Kidney (tissue), 14 donors: Measurements from ENCODE around the gene C3orf62. TPM values are rescaled to one million over a fixed set of nuclear protein-coding genes. Genes with fewer than 3 reads are reported as not detected.
"Not testable (repeated sequence)": the region's sequence is repeated elsewhere in the genome, so short reads cannot be mapped to it uniquely, and the experiment has no call there.

Source experiments
- DNase-seq, 5 donors: peaks; one replicate each; pipeline ENCODE4 v3.0.0-alpha.2; 2013 to 2020
- FAIRE-seq: peaks from 2 replicates; lab custom pipeline; 2012; peaks lifted over from hg19 to GRCh38; lab: Jason Lieb, UNC
- H3K27ac ChIP-seq, 2 donors: one replicate each; pipeline ENCODE4 v1.7.0; 2013; ENCODE audit warnings: low read depth in 2 of 2, low read length in 2 of 2, inconsistent platforms in 1 of 2
- H3K27me3 ChIP-seq: one replicate; pipeline ENCODE4 v1.7.1; 2013; ENCODE audit warnings: low read length, inconsistent platforms; ENCODE audit not compliant: control insufficient read depth, insufficient read depth
- H3K36me3 ChIP-seq, 3 donors: one replicate each; pipeline versions ENCODE4 v1.7.0 to v1.7.1; 2013; ENCODE audit warnings: low read length in 3 of 3, control low read depth in 1 of 3, inconsistent platforms in 1 of 3; ENCODE audit not compliant: insufficient read depth in 3 of 3, control insufficient read depth in 2 of 3
- H3K4me1 ChIP-seq, 3 donors: one replicate each; pipeline versions ENCODE4 v1.7.0 to v1.7.1; 2013; ENCODE audit warnings: low read length in 3 of 3, inconsistent platforms in 1 of 3, low read depth in 1 of 3; ENCODE audit not compliant: control insufficient read depth in 2 of 3, insufficient read depth in 2 of 3
- H3K4me3 ChIP-seq, 3 donors: one replicate each; pipeline versions ENCODE4 v1.7.0 to v1.8.1; 2013; ENCODE audit warnings: low read length in 3 of 3, control low read depth in 1 of 3, inconsistent platforms in 1 of 3
- H3K9ac ChIP-seq, 3 donors: one replicate each; pipeline versions ENCODE4 v1.7.0 to v1.7.1; 2013; ENCODE audit warnings: low read length in 3 of 3, control low read depth in 1 of 3, inconsistent platforms in 1 of 3
- H3K9me3 ChIP-seq, 3 donors: one replicate each; pipeline versions ENCODE4 v1.7.0 to v1.7.1; 2013; ENCODE audit warnings: low read length in 3 of 3, control low read depth in 1 of 3, inconsistent platforms in 1 of 3; ENCODE audit not compliant: control insufficient read depth in 2 of 3, insufficient read depth in 1 of 3
- intact Hi-C: fragments of 100-400 bp; cut with DNase I; formaldehyde crosslinking; loops from one replicate; pipeline ENCODE4 v1.11.1; 2022
- polyA plus RNA-seq: library from polyadenylated mRNA; stranded (reverse); fragments of 350-450 nt; fragmentation: Illumina TruSeq; extraction: RNeasy Lipid Tissue Mini Kit (QIAGEN cat#74804); gene quantifications from one replicate; pipeline ENCODE4 v1.2.3, GENCODE V29; 2014; ENCODE audit warnings: low read depth, low replicate concordance; ENCODE audit not compliant: insufficient read depth
- total RNA-seq: library from RNA; stranded (reverse); fragmentation: NEBNext Ultra II Directional; extraction: Animal tissue kit (Norgen Biotek cat#: 25700); gene quantifications from one replicate; pipeline ENCODE4 v1.2.1, GENCODE V29; 2021
- TF ChIP-seq, protein P1 (sequence below): IDR thresholded peaks from 3 replicates; pipeline ENCODE4 v1.5.1; 2012; ENCODE audit warnings: mild to moderate bottlenecking, moderate library complexity, borderline replicate concordance; ENCODE audit not compliant: insufficient read depth; ENCODE audit errors: extremely low read depth
- donor health status: control.
- donor health status: control.
- donor health status: control.
- donor health status: control.
- donor health status: control.
- donor health status: DM: yes; HTN: yes; CAD: no.
- donor health status: Normal renal cell carcinoma (clear cell type).

C3orf62 gene
- total and polyA plus RNA-seq, 2 donors from 2014 or later, result 4.7 to 7.0 TPM

GRCh38 chr3:49237344-49237743 lies 39.7 kb downstream of the C3orf62 start:
- Histone ChIP-seq H3K9me3 (peaks cover 0 to 11% (median 0%) of the 10 kb centered on the region in 3 donors), H3K36me3 (no peaks in the 10 kb centered on the region)
- FAIRE-seq, result no peak

DNA sequence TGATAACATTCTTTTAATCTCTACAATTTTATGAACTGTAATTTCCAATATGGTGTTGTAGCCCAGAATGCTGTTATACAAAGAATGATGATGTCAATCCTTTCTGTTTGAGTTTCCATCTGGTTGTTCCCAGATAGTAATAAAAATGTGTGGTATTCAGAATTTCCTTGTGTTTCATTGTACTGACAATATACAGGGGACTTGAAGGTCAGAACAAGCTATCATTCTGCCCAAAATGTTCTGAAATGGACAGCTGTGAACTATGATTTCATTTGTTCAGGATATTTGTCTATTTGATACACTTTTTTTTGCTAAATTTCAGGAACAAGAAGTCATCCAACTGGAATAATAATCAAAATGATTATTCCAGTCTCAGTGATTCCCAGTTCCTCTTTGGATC lies 40.8 kb downstream of the C3orf62 start:
- H3K27me3 ChIP-seq, result no peaks in the 10 kb centered on the region
- no peak overlapping the region for H3K27ac ChIP-seq
- intact Hi-C loops, result no loop called here
- no peaks in the 10 kb centered on the region for H3K4me1 ChIP-seq
- TF ChIP-seq, protein P1, sequence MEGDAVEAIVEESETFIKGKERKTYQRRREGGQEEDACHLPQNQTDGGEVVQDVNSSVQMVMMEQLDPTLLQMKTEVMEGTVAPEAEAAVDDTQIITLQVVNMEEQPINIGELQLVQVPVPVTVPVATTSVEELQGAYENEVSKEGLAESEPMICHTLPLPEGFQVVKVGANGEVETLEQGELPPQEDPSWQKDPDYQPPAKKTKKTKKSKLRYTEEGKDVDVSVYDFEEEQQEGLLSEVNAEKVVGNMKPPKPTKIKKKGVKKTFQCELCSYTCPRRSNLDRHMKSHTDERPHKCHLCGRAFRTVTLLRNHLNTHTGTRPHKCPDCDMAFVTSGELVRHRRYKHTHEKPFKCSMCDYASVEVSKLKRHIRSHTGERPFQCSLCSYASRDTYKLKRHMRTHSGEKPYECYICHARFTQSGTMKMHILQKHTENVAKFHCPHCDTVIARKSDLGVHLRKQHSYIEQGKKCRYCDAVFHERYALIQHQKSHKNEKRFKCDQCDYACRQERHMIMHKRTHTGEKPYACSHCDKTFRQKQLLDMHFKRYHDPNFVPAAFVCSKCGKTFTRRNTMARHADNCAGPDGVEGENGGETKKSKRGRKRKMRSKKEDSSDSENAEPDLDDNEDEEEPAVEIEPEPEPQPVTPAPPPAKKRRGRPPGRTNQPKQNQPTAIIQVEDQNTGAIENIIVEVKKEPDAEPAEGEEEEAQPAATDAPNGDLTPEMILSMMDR, result no peak
- H3K36me3 ChIP-seq, result no peaks in the 10 kb centered on the region
- DNase-seq (no peak), FAIRE-seq (no peak)
- H3K9me3 ChIP-seq, result peaks cover 0 to 11% (median 0%) of the 10 kb centered on the region in 3 donors
- H3K4me3 ChIP-seq, result no peak overlapping the region
- H3K9ac ChIP-seq, result no peak overlapping the region

More at GRCh38 chr3:49237344-49237743, 39.7 kb downstream of the C3orf62 start:
- H3K9ac ChIP-seq, result no peak overlapping the region
- H3K4me1 ChIP-seq, result no peaks in the 10 kb centered on the region
- intact Hi-C loops, result no loop called here
- H3K4me3 ChIP-seq, result no peak overlapping the region
- H3K27me3 ChIP-seq, result no peaks in the 10 kb centered on the region
- H3K27ac ChIP-seq, result no peak overlapping the region
- no peak for DNase-seq
- TF ChIP-seq, protein P1, result no peak

GRCh38 chr3:49228817-49229216 lies 48.2 kb downstream of the C3orf62 start:
- FAIRE-seq, H3K9ac ChIP-seq, DNase-seq, H3K4me1 ChIP-seq, intact Hi-C loops, H3K27me3 ChIP-seq, H3K27ac ChIP-seq, H3K4me3 ChIP-seq, H3K36me3 ChIP-seq: not testable (repeated sequence)
- peaks cover 0 to 25% (median 3%) of the 10 kb centered on the region in 3 donors for H3K9me3 ChIP-seq

DNA sequence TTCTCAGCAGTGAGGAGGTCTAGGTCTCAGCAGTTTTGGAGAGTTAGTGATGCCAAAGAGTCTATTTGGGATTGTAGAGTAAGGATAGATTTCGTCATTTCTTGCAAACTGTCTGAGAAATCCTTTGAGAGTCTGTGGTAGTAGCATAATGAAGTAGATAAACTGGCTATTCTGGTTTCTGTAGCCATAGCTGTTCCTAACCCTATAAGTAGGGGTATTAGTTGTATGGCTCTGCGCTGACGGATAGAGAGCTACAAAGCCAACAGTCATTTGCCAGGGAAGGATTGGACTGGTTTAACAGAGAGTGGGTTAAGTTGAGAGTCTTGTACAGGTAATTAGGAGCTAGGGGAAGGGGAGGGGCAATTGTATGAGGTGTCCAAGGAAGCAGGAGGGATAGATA lies 55.0 kb downstream of the C3orf62 start:
- TF ChIP-seq, protein P1, result no peak
- FAIRE-seq (no peak), DNase-seq (peak in 2 of 5 donors; percentile 4 to 7)
- no peaks in the 10 kb centered on the region for H3K9me3 ChIP-seq
- H3K4me3 ChIP-seq, result no peak overlapping the region
- intact Hi-C loops, result no loop called here
- H3K9ac ChIP-seq, result no peak overlapping the region
- no peak overlapping the region for H3K27ac ChIP-seq
- no peaks in the 10 kb centered on the region for H3K36me3 ChIP-seq
- H3K4me1 ChIP-seq, result peaks cover 0 to 3% (median 0%) of the 10 kb centered on the region in 3 donors
- no peaks in the 10 kb centered on the region for H3K27me3 ChIP-seq

GRCh38 chr3:49220985-49221563 lies 56.0 kb downstream of the C3orf62 start:
- H3K27ac ChIP-seq, H3K9me3 ChIP-seq, H3K36me3 ChIP-seq, intact Hi-C loops, DNase-seq, H3K4me3 ChIP-seq, H3K27me3 ChIP-seq, H3K9ac ChIP-seq, H3K4me1 ChIP-seq, FAIRE-seq: not testable (repeated sequence)
